GM12878 (cell line): Measurements from ENCODE around the gene AEBP1.

Source experiments
- ASH2L ChIP-seq: fragments of 300-600, 200-600 bp; sonication (generic); IDR thresholded peaks from 2 replicates; pipeline ENCODE4 v1.6.1; 2017; ENCODE audit warnings: low read depth, mild to moderate bottlenecking, borderline replicate concordance
- CEBPB ChIP-seq, 2 experiments: fragments of 150-350 bp in 1 of 2; IDR thresholded peaks; 2 replicates each; pipeline ENCODE4 v1.6.1; 2012 to 2014; ENCODE audit warnings: low read depth in 2 of 2, low read length in 2 of 2, borderline replicate concordance in 1 of 2, inconsistent platforms in 1 of 2
- CTCF ChIP-seq, 3 experiments: IDR thresholded peaks in 2 of 3; conservative IDR thresholded peaks in 1 of 3; 2 replicates each; pipeline ENCODE4 v1.5.1; 2011; ENCODE audit warnings: low read depth in 3 of 3, low read length in 3 of 3, mild to moderate bottlenecking in 3 of 3, control low read depth in 2 of 3, moderate library complexity in 2 of 3, inconsistent platforms in 1 of 3, mixed read lengths in 1 of 3; ENCODE audit not compliant: control insufficient read depth in 2 of 3, insufficient read depth in 1 of 3; ENCODE audit errors: extremely low read depth in 1 of 3
- ETV6 ChIP-seq, 2 experiments: fragments of 450-650 bp in 1 of 2; IDR thresholded peaks in 1 of 2; conservative IDR thresholded peaks in 1 of 2; 2 replicates each; pipeline ENCODE4 v1.6.1; 2014; ENCODE audit warnings: antibody characterized with exemption in 1 of 2, borderline replicate concordance in 1 of 2, low read depth in 1 of 2, mild to moderate bottlenecking in 1 of 2, moderate library complexity in 1 of 2
- KDM1A ChIP-seq: fragments of 200-600 bp; sonication (generic); IDR thresholded peaks from 2 replicates; pipeline ENCODE4 v1.6.1; 2016; ENCODE audit warnings: borderline replicate concordance
- NFIC ChIP-seq: IDR thresholded peaks from 2 replicates; pipeline ENCODE4 v1.6.1; 2012; ENCODE audit warnings: low read depth, mild to moderate bottlenecking, inconsistent platforms, low read length, moderate library complexity
- POLR2A ChIP-seq: IDR thresholded peaks from 2 replicates; pipeline ENCODE4 v1.6.1; 2011; ENCODE audit warnings: low read depth, mild to moderate bottlenecking, low read length
- REST ChIP-seq: IDR thresholded peaks from 2 replicates; pipeline ENCODE4 v1.6.1; 2012; ENCODE audit warnings: mild to moderate bottlenecking, low read depth, low read length
- SPI1 ChIP-seq: IDR thresholded peaks from 2 replicates; pipeline ENCODE4 v1.6.1; 2011; ENCODE audit warnings: low read depth, mild to moderate bottlenecking, low read length, moderate library complexity, borderline replicate concordance; ENCODE audit not compliant: insufficient read depth
- TAF1 ChIP-seq: IDR thresholded peaks from 2 replicates; pipeline ENCODE4 v1.6.1; 2011; ENCODE audit warnings: mild to moderate bottlenecking, low read depth, low read length, borderline replicate concordance
- TARDBP ChIP-seq: IDR thresholded peaks from 2 replicates; pipeline ENCODE4 v1.6.1; 2016; ENCODE audit warnings: borderline replicate concordance
- ZBTB40 ChIP-seq: fragments of 450-650 bp; IDR thresholded peaks from 2 replicates; pipeline ENCODE4 v1.6.1; 2016; ENCODE audit warnings: mild to moderate bottlenecking, moderate library complexity, borderline replicate concordance
- ZNF24 ChIP-seq: fragments of 450-650 bp; IDR thresholded peaks from 2 replicates; pipeline ENCODE4 v1.6.1; 2017; ENCODE audit warnings: antibody characterized with exemption, mild to moderate bottlenecking
- ZNF384 ChIP-seq: IDR thresholded peaks from 2 replicates; pipeline ENCODE4 v1.6.1; 2012; ENCODE audit warnings: low read depth, mild to moderate bottlenecking, low read length, improper control_type of control experiment, borderline replicate concordance

- TF ChIP-seq NFIC (no peak), CTCF (IDR thresholded peaks at IDR 0.05 in 2 of 3, conservative IDR thresholded peaks at IDR 0.05 in 1 of 3; ENCODE audit: control insufficient read depth in 2 of 3, extremely low read depth in 1 of 3, insufficient read depth in 1 of 3, low read depth in 3 of 3, low read length in 3 of 3) (no peak), CEBPB (IDR thresholded peaks at IDR 0.05; ENCODE audit: borderline replicate concordance in 1 of 2, low read depth in 2 of 2, low read length in 2 of 2) (no peak), ASH2L (no peak), KDM1A (no peak), POLR2A (no peak), ZBTB40 (no peak), SPI1 (no peak), REST (no peak), ZNF24 (no peak), ETV6 (conservative IDR thresholded peaks at IDR 0.05 in 1 of 2, IDR thresholded peaks at IDR 0.05 in 1 of 2; ENCODE audit: borderline replicate concordance in 1 of 2, low read depth in 1 of 2) (no peak), TARDBP (no peak), ZNF384 (no peak), TAF1 (no peak)
Observed at GRCh38 chr7:44086627-44087026, 17.5 kb upstream of the AEBP1 start.
